ENCODE measurements around the gene GPAM.
A peak's percentile ranks its signal among the peaks of the same experiment; 100 is the strongest.
"Not testable (repeated sequence)": the region's sequence is repeated elsewhere in the genome, so short reads cannot be mapped to it uniquely, and the experiment has no call there.

The GPAM gene

GRCh38 chr10:112126172-112126571, 57.4 kb downstream of the GPAM start:
- no peak for DNase-seq

GRCh38 chr10:112124866-112125265, 58.7 kb downstream of the GPAM start:
- DNase-seq, result no peak

GRCh38 chr10:112122827-112123226, 60.7 kb downstream of the GPAM start:
- no peak for DNase-seq

- no peak for DNase-seq
Measured at GRCh38 chr10:112120491-112120890, 63.1 kb downstream of the GPAM start.

GRCh38 chr10:112115781-112116385, 67.7 kb downstream of the GPAM start:
- DNase-seq, result peak; percentile 38

- DNase-seq, result not testable (repeated sequence)
Measured at GRCh38 chr10:112109779-112110178, 73.8 kb downstream of the GPAM start.

Data from CD4-positive, alpha-beta T cell treated with Interleukin-17A for 1 hour (primary cell).